Fibroblast of skin of abdomen (primary cell): ENCODE measurements around the gene PTPN2.

Source experiments
- DNase-seq: peaks from one replicate; pipeline ENCODE4 v3.0.0-alpha.2; 2013

PTPN2 gene

DNA sequence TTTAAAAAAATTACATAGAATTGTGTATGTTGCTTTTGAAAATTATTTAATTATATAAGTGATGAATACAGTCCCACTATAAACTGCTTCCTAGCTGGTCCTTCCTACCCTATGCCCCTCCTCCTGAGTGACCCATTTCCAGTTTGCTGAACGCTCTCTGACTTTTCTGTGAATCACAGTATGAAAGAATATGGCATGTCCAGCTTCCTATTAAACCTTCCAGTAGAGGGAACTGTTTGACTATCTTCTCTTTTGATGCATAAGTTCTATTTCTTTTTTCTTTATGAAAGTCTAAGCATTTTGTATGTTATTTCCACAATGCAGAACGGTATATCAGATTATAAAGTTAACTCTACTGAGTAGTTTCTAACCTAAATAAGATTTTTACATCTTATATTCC, 139.9 kb downstream of the PTPN2 start:
- DNase-seq: peak; percentile 67

- peak; percentile 83 for DNase-seq
Measured at GRCh38 chr18:12742453-12742852, 141.6 kb downstream of the PTPN2 start.
